HEK293 (cell line): ENCODE measurements around the gene ALG12.
A peak's percentile ranks its signal among the peaks of the same experiment; 100 is the strongest.

Source experiments
- CTCF ChIA-PET: fragments of 350-600 bp; formaldehyde crosslinking; extraction: SDS; loops from one replicate; lab custom pipeline; 2021; ENCODE audit warnings: antibody characterized with exemption; lab: Yijun Ruan, JAX
- POLR2A ChIA-PET: fragments of 300-600 bp; formaldehyde crosslinking; extraction: SDS; loops from one replicate; lab custom pipeline; 2020; ENCODE audit warnings: antibody characterized with exemption, inconsistent platforms; lab: Yijun Ruan, JAX
- H3K27ac ChIP-seq: fragments of 200-500 bp; sonication (Bioruptor generic); 2 replicates; pipeline ENCODE4 v1.5.1; 2014; ENCODE audit warnings: low read depth, low read length, control low read depth, inconsistent platforms; ENCODE audit errors: extremely low read depth
- H3K36me3 ChIP-seq, 2 experiments: fragments of 200-500 bp in 1 of 2; sonication (Bioruptor generic) in 1 of 2; 1 replicate in 1 of 2; 2 replicates in 1 of 2; pipeline ENCODE4 v1.5.1; 2014 to 2017; ENCODE audit warnings: inconsistent platforms in 2 of 2, low read length in 2 of 2; ENCODE audit not compliant: control insufficient read depth in 2 of 2, insufficient read depth in 1 of 2
- H3K4me1 ChIP-seq: fragments of 200-500 bp; sonication (Bioruptor generic); 2 replicates; pipeline ENCODE4 v1.5.1; 2014; ENCODE audit warnings: mild to moderate bottlenecking, low read length, inconsistent platforms; ENCODE audit not compliant: control insufficient read depth, insufficient read depth
- H3K4me3 ChIP-seq: 2 replicates; pipeline ENCODE4 v1.5.1; 2011; ENCODE audit warnings: low read depth, mild to moderate bottlenecking, control low read depth, low read length, moderate library complexity
- H3K9me3 ChIP-seq: fragments of 200-500 bp; sonication (Bioruptor generic); 2 replicates; pipeline ENCODE4 v1.5.1; 2014; ENCODE audit warnings: low read depth, low read length, inconsistent platforms; ENCODE audit not compliant: control insufficient read depth, insufficient read depth
- GLI2 ChIP-seq: fragments of 450-650 bp; formaldehyde crosslinking; IDR thresholded peaks from 2 replicates; pipeline ENCODE4; 2017; ENCODE audit warnings: missing biosample characterization, missing genetic modification characterization, low read depth, borderline replicate concordance
- SCRT2 ChIP-seq: fragments of 450-650 bp; formaldehyde crosslinking; IDR thresholded peaks from 2 replicates; pipeline ENCODE4 v1.5.1; 2016; ENCODE audit warnings: missing biosample characterization, missing genetic modification characterization
- SETDB1 ChIP-seq: IDR thresholded peaks from one replicate; pipeline ENCODE4 v1.6.1; 2017; ENCODE audit warnings: mild to moderate bottlenecking, low read length, moderate library complexity, mixed read lengths; ENCODE audit not compliant: insufficient read length
- ZFP69B ChIP-seq: fragments of 450-650 bp; formaldehyde crosslinking; IDR thresholded peaks from 2 replicates; pipeline ENCODE4 v1.5.1; 2016; ENCODE audit warnings: missing biosample characterization, missing genetic modification characterization
- ZNF155 ChIP-seq: fragments of 450-650 bp; formaldehyde crosslinking; IDR thresholded peaks from 2 replicates; pipeline ENCODE4 v1.5.1; 2016; ENCODE audit warnings: missing biosample characterization, missing genetic modification characterization
- ZNF184 ChIP-seq: fragments of 450-650 bp; IDR thresholded peaks from 2 replicates; pipeline ENCODE4 v1.5.1; 2018; ENCODE audit warnings: missing biosample characterization, mild to moderate bottlenecking, missing genetic modification characterization
- ZNF2 ChIP-seq: fragments of 450-650 bp; formaldehyde crosslinking; IDR thresholded peaks from 2 replicates; pipeline ENCODE4 v1.5.1; 2016; ENCODE audit warnings: missing biosample characterization, missing genetic modification characterization
- ZNF341 ChIP-seq: fragments of 450-650 bp; formaldehyde crosslinking; IDR thresholded peaks from 2 replicates; pipeline ENCODE4; 2016; ENCODE audit warnings: low read depth, missing biosample characterization, missing genetic modification characterization
- ZNF350 ChIP-seq: fragments of 450-650 bp; formaldehyde crosslinking; IDR thresholded peaks from 2 replicates; pipeline ENCODE4 v1.5.0; 2017; ENCODE audit warnings: missing biosample characterization, mild to moderate bottlenecking, missing genetic modification characterization
- ZNF561 ChIP-seq: fragments of 450-650 bp; IDR thresholded peaks from 2 replicates; pipeline ENCODE4 v1.5.1; 2018; ENCODE audit warnings: missing biosample characterization, missing genetic modification characterization, borderline replicate concordance
- ZNF610 ChIP-seq: fragments of 450-650 bp; formaldehyde crosslinking; IDR thresholded peaks from 2 replicates; pipeline ENCODE4 v1.5.1; 2016; ENCODE audit warnings: missing biosample characterization, missing genetic modification characterization, borderline replicate concordance
- TF ChIP-seq, protein P1 (sequence below): fragments of 450-650 bp; formaldehyde crosslinking; IDR thresholded peaks from 2 replicates; pipeline ENCODE4 v1.5.1; 2017; ENCODE audit warnings: missing biosample characterization, mild to moderate bottlenecking, missing genetic modification characterization, moderate library complexity
- TF ChIP-seq, protein P2 (sequence below): fragments of 450-650 bp; formaldehyde crosslinking; IDR thresholded peaks from 2 replicates; pipeline ENCODE4 v1.5.1; 2016; ENCODE audit warnings: missing biosample characterization, missing genetic modification characterization
- TF ChIP-seq, protein P3 (sequence below): fragments of 450-650 bp; formaldehyde crosslinking; IDR thresholded peaks from 2 replicates; pipeline ENCODE4 v1.5.1; 2016; ENCODE audit warnings: missing biosample characterization, missing genetic modification characterization
- TF ChIP-seq, protein P4 (sequence below): fragments of 450-650 bp; formaldehyde crosslinking; IDR thresholded peaks from 2 replicates; pipeline ENCODE4 v1.5.1; 2016; ENCODE audit warnings: missing biosample characterization, missing genetic modification characterization
- TF ChIP-seq, protein P5 (sequence below): fragments of 450-650 bp; formaldehyde crosslinking; IDR thresholded peaks from 2 replicates; pipeline ENCODE4 v1.5.1; 2016; ENCODE audit warnings: missing biosample characterization, missing genetic modification characterization
- TF ChIP-seq, protein P6 (sequence below): fragments of 450-650 bp; formaldehyde crosslinking; IDR thresholded peaks from 2 replicates; pipeline ENCODE4 v1.5.1; 2016; ENCODE audit warnings: missing biosample characterization, missing genetic modification characterization

Gene ALG12

DNA sequence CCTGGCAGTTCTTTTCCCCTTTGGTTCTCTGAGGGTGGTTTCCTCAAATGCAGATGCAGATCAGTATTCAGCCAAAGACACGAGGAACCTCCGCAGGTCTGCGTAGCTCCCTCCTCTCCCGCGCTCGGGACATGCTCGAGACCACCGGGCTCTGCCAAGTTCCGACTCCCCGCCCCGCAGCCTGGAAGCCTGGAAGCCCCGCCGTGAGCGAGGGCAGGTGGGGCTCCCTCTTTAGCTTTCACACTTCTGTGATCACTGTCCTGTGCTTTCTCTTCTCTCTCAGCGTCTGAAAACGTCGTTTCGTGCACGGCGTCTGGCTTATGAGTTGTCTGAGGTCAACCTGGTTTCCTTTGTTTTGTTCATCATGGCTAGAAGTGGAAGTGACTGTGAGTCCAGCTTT is 38.0 kb downstream of the ALG12 start:
- no peak overlapping the region for H3K4me3 ChIP-seq
- ChIA-PET CTCF (interaction anchor here (0.6 kb wide), 1 partner anchor 19 kb away, joined by 3 read pairs; no protein-coding TSS in a partner anchor), POLR2A (no interaction called here)
- H3K9me3 ChIP-seq, result no peaks in the 10 kb centered on the region; the same call in none of the 2 replicates
- H3K27ac ChIP-seq, result no peak overlapping the region
- H3K36me3 ChIP-seq, result peaks cover 14 to 46% of the 10 kb centered on the region in 2 experiments
- TF ChIP-seq SETDB1, result peak; percentile 12
- TF ChIP-seq, protein P1, sequence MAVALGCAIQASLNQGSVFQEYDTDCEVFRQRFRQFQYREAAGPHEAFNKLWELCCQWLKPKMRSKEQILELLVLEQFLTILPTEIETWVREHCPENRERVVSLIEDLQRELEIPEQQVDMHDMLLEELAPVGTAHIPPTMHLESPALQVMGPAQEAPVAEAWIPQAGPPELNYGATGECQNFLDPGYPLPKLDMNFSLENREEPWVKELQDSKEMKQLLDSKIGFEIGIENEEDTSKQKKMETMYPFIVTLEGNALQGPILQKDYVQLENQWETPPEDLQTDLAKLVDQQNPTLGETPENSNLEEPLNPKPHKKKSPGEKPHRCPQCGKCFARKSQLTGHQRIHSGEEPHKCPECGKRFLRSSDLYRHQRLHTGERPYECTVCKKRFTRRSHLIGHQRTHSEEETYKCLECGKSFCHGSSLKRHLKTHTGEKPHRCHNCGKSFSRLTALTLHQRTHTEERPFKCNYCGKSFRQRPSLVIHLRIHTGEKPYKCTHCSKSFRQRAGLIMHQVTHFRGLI (tag by site-specific recombination), result peak; percentile 94
- TF ChIP-seq ZNF341 (tag by site-specific recombination), result no peak
- H3K4me1 ChIP-seq, result no peaks in the 10 kb centered on the region

DNA sequence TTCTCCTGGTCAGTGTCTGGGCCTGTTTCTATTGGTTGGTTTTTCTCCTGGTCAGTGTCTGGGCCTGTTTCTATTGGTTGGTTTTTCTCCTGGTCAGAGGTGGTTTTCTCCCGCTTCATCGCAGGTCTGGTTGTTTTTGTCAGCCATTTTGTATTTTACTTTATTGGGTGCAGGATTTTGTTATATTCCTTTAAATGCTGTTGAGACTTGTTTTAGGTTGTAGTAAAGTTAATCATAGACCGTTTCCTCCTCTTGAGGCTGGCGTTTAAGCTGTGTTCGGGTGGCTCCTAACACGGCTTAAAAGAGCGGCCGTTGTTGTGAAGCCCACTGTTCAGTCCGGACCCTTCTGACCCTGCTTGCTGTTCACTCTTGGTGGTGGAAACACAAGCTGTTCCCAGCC is 38.4 kb downstream of the ALG12 start:
- no peaks in the 10 kb centered on the region for H3K4me1 ChIP-seq
- TF ChIP-seq ZNF561 (tag by site-specific recombination) (no peak), ZFP69B (tag by site-specific recombination) (no peak), SETDB1 (peak; percentile 58)
- POLR2A ChIA-PET, result no interaction called here
- no peak overlapping the region for H3K4me3 ChIP-seq
- no peak overlapping the region for H3K27ac ChIP-seq
- CTCF ChIA-PET, result interaction anchor here (0.6 kb wide), 1 partner anchor 18 kb away, joined by 3 read pairs; no protein-coding TSS in a partner anchor
- H3K9me3 ChIP-seq, result no peaks in the 10 kb centered on the region; the same call in none of the 2 replicates
- H3K36me3 ChIP-seq, result peaks cover 14 to 42% of the 10 kb centered on the region in 2 experiments

DNA sequence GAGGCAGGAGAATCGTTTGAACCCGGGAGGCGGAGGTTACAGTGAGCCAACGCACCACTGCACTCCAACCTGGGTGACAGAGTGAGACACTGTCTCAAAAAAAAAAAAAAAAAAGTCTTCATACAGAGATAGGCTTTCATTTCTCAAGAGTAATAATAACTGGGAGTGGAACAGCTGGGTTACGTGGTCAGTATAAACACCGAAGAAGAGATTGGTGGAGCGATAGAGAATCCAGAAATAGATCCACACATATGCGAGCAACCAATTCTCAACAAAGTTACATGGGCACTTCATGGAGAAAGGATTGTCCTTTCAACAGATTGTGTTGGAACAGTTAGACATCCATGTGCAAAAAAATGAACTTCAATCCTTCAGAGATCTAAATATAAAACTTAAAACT is 40.0 kb downstream of the ALG12 start:
- Histone ChIP-seq H3K4me3 (no peak overlapping the region), H3K4me1 (no peaks in the 10 kb centered on the region), H3K27ac (no peak overlapping the region), H3K36me3 (peaks cover 17 to 28% of the 10 kb centered on the region in 2 experiments), H3K9me3 (no peaks in the 10 kb centered on the region; the same call in none of the 2 replicates)
- POLR2A ChIA-PET, result no interaction called here
- CTCF ChIA-PET, result no interaction called here
- TF ChIP-seq, protein P1 (tag by site-specific recombination), result no peak
- TF ChIP-seq, protein P2, sequence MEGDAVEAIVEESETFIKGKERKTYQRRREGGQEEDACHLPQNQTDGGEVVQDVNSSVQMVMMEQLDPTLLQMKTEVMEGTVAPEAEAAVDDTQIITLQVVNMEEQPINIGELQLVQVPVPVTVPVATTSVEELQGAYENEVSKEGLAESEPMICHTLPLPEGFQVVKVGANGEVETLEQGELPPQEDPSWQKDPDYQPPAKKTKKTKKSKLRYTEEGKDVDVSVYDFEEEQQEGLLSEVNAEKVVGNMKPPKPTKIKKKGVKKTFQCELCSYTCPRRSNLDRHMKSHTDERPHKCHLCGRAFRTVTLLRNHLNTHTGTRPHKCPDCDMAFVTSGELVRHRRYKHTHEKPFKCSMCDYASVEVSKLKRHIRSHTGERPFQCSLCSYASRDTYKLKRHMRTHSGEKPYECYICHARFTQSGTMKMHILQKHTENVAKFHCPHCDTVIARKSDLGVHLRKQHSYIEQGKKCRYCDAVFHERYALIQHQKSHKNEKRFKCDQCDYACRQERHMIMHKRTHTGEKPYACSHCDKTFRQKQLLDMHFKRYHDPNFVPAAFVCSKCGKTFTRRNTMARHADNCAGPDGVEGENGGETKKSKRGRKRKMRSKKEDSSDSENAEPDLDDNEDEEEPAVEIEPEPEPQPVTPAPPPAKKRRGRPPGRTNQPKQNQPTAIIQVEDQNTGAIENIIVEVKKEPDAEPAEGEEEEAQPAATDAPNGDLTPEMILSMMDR (tag by site-specific recombination), result no peak
- TF ChIP-seq, protein P3, sequence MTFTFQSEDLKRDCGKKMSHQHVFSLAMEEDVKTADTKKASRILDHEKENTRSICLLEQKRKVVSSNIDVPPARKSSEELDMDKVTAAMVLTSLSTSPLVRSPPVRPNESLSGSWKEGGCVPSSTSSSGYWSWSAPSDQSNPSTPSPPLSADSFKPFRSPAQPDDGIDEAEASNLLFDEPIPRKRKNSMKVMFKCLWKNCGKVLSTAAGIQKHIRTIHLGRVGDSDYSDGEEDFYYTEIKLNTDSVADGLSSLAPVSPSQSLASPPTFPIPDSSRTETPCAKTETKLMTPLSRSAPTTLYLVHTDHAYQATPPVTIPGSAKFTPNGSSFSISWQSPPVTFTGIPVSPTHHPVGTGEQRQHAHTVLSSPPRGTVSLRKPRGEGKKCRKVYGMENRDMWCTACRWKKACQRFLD, result no peak
- TF ChIP-seq SCRT2 (tag by site-specific recombination) (no peak), ZNF155 (tag by site-specific recombination) (no peak), ZNF610 (tag by site-specific recombination) (no peak), GLI2 (tag by site-specific recombination) (no peak), ZNF184 (tag by site-specific recombination) (no peak), ZNF2 (no peak), ZNF350 (no peak)
- TF ChIP-seq, protein P4, sequence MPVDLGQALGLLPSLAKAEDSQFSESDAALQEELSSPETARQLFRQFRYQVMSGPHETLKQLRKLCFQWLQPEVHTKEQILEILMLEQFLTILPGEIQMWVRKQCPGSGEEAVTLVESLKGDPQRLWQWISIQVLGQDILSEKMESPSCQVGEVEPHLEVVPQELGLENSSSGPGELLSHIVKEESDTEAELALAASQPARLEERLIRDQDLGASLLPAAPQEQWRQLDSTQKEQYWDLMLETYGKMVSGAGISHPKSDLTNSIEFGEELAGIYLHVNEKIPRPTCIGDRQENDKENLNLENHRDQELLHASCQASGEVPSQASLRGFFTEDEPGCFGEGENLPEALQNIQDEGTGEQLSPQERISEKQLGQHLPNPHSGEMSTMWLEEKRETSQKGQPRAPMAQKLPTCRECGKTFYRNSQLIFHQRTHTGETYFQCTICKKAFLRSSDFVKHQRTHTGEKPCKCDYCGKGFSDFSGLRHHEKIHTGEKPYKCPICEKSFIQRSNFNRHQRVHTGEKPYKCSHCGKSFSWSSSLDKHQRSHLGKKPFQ (tag by site-specific recombination), result no peak
- TF ChIP-seq, protein P5, sequence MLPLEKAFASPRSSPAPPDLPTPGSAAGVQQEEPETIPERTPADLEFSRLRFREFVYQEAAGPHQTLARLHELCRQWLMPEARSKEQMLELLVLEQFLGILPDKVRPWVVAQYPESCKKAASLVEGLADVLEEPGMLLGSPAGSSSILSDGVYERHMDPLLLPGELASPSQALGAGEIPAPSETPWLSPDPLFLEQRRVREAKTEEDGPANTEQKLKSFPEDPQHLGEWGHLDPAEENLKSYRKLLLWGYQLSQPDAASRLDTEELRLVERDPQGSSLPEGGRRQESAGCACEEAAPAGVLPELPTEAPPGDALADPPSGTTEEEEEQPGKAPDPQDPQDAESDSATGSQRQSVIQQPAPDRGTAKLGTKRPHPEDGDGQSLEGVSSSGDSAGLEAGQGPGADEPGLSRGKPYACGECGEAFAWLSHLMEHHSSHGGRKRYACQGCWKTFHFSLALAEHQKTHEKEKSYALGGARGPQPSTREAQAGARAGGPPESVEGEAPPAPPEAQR (tag by site-specific recombination), result no peak
- TF ChIP-seq, protein P6, sequence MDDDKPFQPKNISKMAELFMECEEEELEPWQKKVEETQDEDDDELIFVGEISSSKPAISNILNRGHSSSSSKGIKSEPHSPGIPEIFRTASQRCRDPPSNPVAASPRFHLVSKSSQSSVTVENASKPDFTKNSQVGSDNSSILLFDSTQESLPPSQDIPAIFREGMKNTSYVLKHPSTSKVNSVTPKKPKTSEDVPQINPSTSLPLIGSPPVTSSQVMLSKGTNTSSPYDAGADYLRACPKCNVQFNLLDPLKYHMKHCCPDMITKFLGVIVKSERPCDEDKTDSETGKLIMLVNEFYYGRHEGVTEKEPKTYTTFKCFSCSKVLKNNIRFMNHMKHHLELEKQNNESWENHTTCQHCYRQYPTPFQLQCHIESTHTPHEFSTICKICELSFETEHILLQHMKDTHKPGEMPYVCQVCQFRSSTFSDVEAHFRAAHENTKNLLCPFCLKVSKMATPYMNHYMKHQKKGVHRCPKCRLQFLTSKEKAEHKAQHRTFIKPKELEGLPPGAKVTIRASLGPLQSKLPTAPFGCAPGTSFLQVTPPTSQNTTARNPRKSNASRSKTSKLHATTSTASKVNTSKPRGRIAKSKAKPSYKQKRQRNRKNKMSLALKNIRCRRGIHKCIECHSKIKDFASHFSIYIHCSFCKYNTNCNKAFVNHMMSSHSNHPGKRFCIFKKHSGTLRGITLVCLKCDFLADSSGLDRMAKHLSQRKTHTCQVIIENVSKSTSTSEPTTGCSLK, result no peak
